ENCODE measurements around the gene C1orf21. TPM values are rescaled to one million over a fixed set of nuclear protein-coding genes. Genes with fewer than 3 reads are reported as not detected.

The C1orf21 gene
- total RNA-seq, 1 donor from 2014 or later, result 15.6 TPM

GRCh38 chr1:184641894-184642293, 255.1 kb downstream of the C1orf21 start:
- TF ChIP-seq CTCF (IDR thresholded peaks at IDR 0.05), result no peak
- Mint-ChIP-seq H3K36me3 (ENCODE audit: low read depth) (peaks cover 3% of the 10 kb centered on the region), H3K27me3 (ENCODE audit: low read depth) (peaks cover 7% of the 10 kb centered on the region), H3K9me3 (ENCODE audit: low read depth) (peaks cover 3% of the 10 kb centered on the region), H3K27ac (ENCODE audit: unreplicated experiment) (no peak overlapping the region), H3K4me3 (ENCODE audit: unreplicated experiment) (no peak overlapping the region), H3K4me1 (ENCODE audit: low read depth) (peaks cover 5% of the 10 kb centered on the region)
- DNase-seq (ENCODE audit: low spot score), result no peak

- no peak for DNase-seq (ENCODE audit: low spot score)
- Mint-ChIP-seq H3K27me3 (ENCODE audit: low read depth) (peaks cover 7% of the 10 kb centered on the region), H3K27ac (ENCODE audit: unreplicated experiment) (no peak overlapping the region), H3K4me1 (ENCODE audit: low read depth) (peaks cover 15% of the 10 kb centered on the region), H3K9me3 (ENCODE audit: low read depth) (no peaks in the 10 kb centered on the region), H3K36me3 (ENCODE audit: low read depth) (peaks cover 2% of the 10 kb centered on the region), H3K4me3 (ENCODE audit: unreplicated experiment) (no peak overlapping the region)
- no peak for TF ChIP-seq CTCF (IDR thresholded peaks at IDR 0.05)
Measured at GRCh38 chr1:184643661-184644060, 256.8 kb downstream of the C1orf21 start.

GRCh38 chr1:184644771-184645170, 257.9 kb downstream of the C1orf21 start:
- no peak for TF ChIP-seq CTCF (IDR thresholded peaks at IDR 0.05)
- Mint-ChIP-seq H3K27ac (ENCODE audit: unreplicated experiment) (no peak overlapping the region), H3K4me3 (ENCODE audit: unreplicated experiment) (no peak overlapping the region), H3K27me3 (ENCODE audit: low read depth) (peaks cover 7% of the 10 kb centered on the region), H3K9me3 (ENCODE audit: low read depth) (no peaks in the 10 kb centered on the region), H3K36me3 (ENCODE audit: low read depth) (peaks cover 2% of the 10 kb centered on the region), H3K4me1 (ENCODE audit: low read depth) (peaks cover 26% of the 10 kb centered on the region)
- no peak for DNase-seq (ENCODE audit: low spot score)

GRCh38 chr1:184646178-184646701, 259.4 kb downstream of the C1orf21 start:
- Mint-ChIP-seq H3K27me3 (ENCODE audit: low read depth) (peaks cover 2% of the 10 kb centered on the region), H3K4me1 (ENCODE audit: low read depth) (peaks cover 35% of the 10 kb centered on the region), H3K4me3 (ENCODE audit: unreplicated experiment) (no peak overlapping the region), H3K9me3 (ENCODE audit: low read depth) (no peaks in the 10 kb centered on the region), H3K27ac (ENCODE audit: unreplicated experiment) (no peak overlapping the region), H3K36me3 (ENCODE audit: low read depth) (peaks cover 2% of the 10 kb centered on the region)
- TF ChIP-seq CTCF (IDR thresholded peaks at IDR 0.05), result no peak
- no peak for DNase-seq (ENCODE audit: low spot score)

GRCh38 chr1:184646824-184647223, 260.0 kb downstream of the C1orf21 start:
- Mint-ChIP-seq H3K9me3 (ENCODE audit: low read depth) (no peaks in the 10 kb centered on the region), H3K4me1 (ENCODE audit: low read depth) (peaks cover 35% of the 10 kb centered on the region), H3K27ac (ENCODE audit: unreplicated experiment) (no peak overlapping the region), H3K27me3 (ENCODE audit: low read depth) (peaks cover 2% of the 10 kb centered on the region), H3K36me3 (ENCODE audit: low read depth) (peaks cover 2% of the 10 kb centered on the region), H3K4me3 (ENCODE audit: unreplicated experiment) (no peak overlapping the region)
- no peak for DNase-seq (ENCODE audit: low spot score)
- no peak for TF ChIP-seq CTCF (IDR thresholded peaks at IDR 0.05)
